GM18870 (cell line): ENCODE data around the gene RIMBP2.

Source experiments
- ATAC-seq: cut with Tn5 transposase; IDR thresholded peaks from one replicate; pipeline ENCODE4 v1.9.1; 2021; ENCODE audit warnings: moderate library complexity; ENCODE audit not compliant: unreplicated experiment

Gene RIMBP2

GRCh38 chr12:130474599-130475269 is 241.4 kb downstream of the RIMBP2 start:
- ATAC-seq: no peak

DNA sequence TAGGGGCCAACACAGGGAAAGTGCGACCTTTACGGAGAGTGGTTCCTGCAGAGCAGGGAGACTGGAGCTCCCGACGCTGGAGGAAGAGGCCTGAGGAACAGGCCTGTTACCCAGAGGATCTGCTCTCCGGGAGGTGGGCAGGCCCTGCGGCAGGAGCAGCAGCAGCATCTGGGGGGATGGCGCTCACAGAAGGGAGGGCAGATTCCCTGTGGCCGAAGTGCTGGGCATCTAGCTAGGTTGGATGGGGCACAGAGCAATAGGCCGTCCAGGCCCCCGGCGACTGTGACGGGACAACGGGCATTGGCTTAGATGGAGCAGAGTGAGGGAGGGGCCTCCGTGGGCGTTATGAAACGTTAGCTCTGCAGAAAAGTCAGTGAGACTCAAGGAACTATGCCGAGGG is 242.8 kb downstream of the RIMBP2 start:
- ATAC-seq: no peak

- ATAC-seq: no peak
Observed at GRCh38 chr12:130470969-130471368, 245.1 kb downstream of the RIMBP2 start.

DNA sequence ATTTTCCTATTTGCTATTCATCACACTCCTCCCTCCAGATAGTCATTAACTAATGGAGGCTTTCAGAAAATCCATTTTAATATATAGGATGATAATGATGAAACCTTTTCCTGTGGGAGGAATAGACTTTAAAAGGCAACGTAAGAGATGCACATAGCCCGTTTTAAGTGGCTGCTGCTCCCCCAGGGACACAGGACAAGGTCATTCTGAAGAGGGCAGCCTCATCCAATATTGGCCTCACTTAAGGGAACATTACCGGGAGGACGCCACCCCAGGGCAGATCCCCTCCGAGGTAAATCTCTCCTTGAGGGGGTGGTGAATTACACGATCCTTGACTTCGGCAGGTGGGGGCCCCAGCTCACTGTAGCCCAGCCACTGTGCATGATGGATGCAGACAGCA is 246.5 kb downstream of the RIMBP2 start:
- ATAC-seq: no peak

DNA sequence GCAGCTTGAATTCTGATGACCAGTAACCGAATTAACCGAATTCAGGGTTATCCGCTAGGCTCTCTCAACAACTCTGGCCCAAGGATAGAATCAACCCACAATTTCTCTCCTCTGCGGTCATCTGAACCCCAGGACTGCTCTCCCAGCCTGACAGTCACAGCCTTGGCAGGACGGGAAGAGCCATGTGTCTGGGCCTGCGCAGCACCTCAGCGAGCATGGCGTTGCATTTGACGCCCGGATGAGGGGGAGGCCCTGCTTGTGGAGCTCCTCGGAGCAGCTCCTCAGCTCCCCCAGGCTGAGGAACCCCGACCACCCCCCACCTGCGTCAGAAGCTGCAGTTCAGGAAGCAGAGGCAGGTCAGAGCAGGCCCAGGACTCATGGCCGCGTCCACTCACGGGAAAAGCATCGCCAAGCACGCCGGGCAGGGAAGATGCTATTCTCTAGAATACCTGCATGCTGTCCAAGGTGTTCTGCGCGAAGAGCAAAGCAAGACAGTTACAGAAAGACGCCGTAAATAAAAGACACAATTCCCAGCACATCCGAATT is 247.3 kb downstream of the RIMBP2 start:
- no peak for ATAC-seq

GRCh38 chr12:130468186-130468585 is 247.9 kb downstream of the RIMBP2 start:
- ATAC-seq: no peak

DNA sequence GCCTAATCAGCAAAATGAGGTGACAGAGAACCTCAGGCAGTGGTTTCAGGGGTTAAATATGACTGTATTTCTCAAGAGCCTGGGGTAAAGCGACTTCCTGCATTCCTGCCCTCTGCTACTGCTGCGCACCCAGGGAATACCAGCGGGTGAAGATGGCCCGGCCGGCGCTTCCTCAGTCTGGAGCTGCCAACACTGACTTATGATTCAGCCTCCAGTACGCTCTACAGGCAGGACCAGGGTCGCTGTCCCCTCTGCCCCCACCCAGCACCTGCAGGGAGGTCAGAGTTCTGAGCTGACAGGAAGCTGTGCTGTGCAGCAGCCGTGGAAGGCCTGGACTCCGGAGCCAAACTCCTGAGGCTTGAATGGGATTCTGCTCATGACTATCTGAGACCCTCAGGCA is 250.5 kb downstream of the RIMBP2 start:
- ATAC-seq: no peak

GRCh38 chr12:130465046-130465445 is 251.1 kb downstream of the RIMBP2 start:
- ATAC-seq: no peak

- ATAC-seq: no peak
Observed at GRCh38 chr12:130463818-130464670, 252.1 kb downstream of the RIMBP2 start.

GRCh38 chr12:130463275-130463658 is 252.8 kb downstream of the RIMBP2 start:
- ATAC-seq: no peak

GRCh38 chr12:130462558-130463274 is 253.4 kb downstream of the RIMBP2 start:
- no peak for ATAC-seq

DNA sequence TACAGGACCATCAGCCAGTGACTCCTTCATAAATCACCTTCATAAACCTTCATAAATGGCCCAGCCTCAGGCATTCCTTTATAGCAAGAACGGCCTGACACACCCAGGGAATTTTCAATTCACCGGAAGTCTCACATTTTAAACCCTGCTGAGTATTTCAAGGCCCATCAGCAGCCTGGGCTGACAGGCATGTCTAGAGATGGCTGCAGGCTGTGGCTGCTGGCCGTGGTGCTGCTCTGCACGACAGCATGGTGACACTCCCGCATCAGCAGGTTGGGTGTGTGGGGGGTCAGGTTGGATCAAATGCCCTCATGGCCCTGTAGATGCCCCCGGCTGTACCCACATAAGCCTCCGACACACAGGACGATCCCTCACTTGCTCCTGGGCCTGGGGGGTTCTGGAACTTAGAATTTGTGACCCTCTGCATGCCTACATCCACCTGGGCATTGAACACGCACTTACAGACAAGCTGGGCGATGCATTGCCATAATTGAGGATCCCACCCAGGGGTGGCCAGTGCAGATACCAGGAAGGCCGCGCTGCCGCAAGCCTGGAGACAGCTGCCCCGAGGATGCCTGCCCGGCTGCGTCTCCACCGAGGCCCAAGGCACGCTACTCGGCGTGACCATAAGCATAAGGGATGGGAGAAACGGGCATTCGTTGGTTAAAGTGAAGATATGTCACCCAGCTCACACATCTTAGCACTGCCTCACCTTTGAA is 254.1 kb downstream of the RIMBP2 start:
- no peak for ATAC-seq

DNA sequence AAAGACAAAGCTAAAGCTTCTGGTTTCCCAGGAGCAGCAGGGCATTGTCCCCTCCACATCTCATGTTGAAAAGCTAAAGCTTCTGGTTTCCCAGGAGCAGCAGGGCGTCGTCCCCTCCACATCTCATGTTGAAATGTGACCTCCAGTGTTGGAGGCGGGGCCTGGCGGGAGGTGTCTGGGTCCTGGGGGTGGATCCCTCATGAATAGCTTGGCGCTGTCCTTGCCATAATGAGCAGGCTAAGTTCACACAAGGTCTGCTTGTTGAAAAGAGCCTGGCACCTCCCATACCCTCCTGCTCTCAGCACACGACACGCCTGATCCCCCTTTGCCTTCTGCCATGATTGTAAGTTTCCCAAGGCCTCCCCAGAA is 254.7 kb downstream of the RIMBP2 start:
- ATAC-seq: no peak

DNA sequence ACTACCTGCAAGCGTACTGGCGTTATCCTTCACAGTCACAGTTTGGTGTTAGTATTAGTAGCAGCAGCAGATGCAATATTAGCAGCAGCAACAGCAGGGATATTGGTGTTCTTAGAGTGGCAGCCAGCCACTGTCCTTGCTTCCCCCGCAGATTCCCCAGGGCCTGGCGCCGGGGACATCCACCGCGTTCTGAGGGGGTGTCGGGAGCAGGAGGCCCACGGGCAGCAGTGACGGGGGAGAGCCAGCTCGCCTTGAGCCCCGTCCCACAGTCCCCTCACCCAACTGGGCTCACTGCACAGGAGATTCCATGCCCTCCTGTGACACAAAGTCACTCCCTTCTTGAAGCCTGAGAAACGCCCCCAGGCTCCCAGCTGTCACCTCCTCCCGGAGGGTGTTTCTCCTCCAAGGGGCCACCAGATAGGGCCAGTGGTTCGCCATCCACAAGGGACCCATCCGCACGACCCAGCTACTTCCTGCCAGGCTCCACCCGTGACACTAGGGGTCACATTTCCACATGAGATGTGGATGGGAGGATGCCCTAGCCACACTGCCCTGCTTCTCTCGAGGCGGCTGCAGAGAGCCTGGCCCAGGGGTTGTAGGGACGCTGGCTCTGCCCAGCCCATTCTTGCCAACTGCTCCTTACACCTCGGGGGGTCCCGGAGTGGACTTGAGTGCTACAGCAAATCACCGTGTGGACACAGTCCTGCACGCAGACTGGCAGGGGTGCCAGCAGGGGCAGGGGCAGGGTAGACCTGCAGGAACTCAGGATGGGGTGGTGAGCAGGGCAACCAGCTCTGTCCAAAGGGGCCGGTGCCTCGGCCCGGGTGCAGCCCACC is 255.3 kb downstream of the RIMBP2 start:
- no peak for ATAC-seq

DNA sequence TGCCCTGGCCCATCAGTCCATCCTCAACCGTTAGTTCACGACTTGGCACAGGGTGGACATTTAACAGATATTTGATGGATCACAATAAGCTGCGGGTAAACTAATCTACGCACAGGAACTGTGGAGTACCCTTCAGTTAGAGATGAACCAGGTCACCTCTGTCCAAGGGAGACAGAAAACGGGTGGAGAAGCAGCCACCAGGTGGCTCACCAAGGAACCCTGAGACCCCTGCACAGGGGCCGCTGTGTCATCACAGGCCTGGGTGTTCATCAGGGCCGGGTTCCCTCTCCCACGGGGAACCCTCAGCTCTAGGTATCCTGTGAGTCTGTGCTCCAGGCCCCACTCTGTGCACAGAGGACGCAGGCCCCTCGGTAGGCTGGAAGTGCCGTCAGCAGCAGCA is 256.2 kb downstream of the RIMBP2 start:
- ATAC-seq: no peak

GRCh38 chr12:130458341-130458740 is 257.8 kb downstream of the RIMBP2 start:
- ATAC-seq: no peak

DNA sequence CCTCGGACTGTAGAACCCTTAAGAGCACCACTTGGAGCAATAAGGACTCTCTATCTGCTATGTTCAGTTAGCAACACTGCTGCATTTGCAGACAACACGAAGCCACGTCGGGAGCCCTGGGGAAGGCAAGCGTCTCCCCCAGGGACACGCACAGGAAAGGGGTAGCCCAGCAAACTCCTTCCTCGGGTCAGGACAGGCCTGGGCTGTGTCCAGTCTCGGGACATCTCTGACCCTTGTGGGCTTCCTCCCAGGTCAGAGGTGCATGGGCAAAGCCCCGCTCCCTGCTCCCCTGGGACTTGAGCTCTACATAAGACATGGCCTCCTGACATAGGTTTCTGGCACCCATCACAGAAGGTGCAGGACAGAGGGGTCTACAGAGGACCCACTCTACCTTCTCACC is 258.9 kb downstream of the RIMBP2 start:
- ATAC-seq: no peak

GRCh38 chr12:130456375-130457199 is 259.5 kb downstream of the RIMBP2 start:
- ATAC-seq: no peak

DNA sequence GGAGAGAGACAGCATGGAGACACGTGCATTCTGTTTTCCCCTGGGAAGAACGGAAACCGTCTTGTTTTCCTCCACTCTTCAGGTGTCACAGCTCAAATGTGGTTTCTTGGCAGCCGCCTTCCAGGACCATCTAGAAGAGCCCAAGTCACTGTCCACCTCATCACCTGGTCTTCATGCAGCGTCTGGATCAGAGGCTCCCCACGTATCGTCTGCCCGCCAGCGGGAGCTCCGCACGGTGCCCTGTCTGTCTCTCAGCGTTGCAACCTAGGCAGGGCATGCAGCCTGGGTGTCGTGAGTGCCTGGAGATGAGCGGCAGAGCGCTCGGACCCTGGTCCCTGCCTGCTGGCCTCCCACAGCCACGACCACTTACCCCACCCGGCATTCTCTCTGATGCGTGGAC is 260.9 kb downstream of the RIMBP2 start:
- ATAC-seq: no peak
